Stimulated activated CD4-positive, alpha-beta T cell treated with anti-CD3 and anti-CD28 coated beads, Interleukin-4, amount 100 ng/mL, for 48 hours (primary cell): Measurements from ENCODE around the gene RAMP1.
"Not testable (repeated sequence)": the region's sequence is repeated elsewhere in the genome, so short reads cannot be mapped to it uniquely, and the experiment has no call there.

Experiments
- DNase-seq, 2 donors: peaks; one replicate each; pipeline ENCODE4 v3.0.0-alpha.2; 2020; ENCODE audit warnings: low read depth in 2 of 2

RAMP1 gene

DNA sequence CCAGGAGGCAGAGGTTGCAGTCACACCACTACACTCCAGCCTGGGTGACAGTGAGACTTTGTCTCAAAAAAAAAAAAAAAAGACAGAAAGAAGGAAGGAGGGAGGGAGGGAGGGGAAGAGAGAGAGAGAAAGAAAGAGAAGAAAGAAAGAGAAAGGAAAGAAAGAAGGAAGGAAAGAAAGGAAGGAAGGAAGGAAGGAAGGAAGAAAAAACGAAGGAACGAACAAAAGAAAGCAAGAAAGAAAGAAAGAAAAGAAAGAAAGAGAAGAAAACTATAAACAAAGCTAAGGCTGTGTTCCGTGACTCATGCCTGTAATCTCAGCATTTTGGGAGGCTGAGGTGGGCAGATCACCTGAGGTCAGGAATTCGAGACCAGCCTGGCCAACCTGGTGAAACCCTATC lies 91.9 kb downstream of the RAMP1 start:
- DNase-seq, result not testable (repeated sequence)

DNA sequence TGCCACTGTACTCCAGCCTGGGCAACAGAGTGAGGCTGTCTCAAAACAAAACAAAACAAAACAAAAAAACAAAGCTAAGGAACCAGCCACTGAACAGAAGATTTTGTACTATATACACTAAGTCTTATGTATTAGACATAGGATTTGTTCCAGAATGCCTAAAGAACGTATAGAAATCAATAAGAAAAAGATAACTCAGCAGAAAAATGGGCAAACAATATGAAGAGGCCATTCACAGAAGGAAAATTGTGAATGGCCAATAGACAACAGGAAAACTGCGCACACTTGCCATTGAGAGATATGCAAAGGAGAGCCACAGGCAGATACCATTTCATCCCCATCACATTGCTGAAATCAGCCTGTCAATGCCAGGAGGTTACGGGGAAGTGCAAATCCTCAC lies 92.5 kb downstream of the RAMP1 start:
- no peak for DNase-seq

DNA sequence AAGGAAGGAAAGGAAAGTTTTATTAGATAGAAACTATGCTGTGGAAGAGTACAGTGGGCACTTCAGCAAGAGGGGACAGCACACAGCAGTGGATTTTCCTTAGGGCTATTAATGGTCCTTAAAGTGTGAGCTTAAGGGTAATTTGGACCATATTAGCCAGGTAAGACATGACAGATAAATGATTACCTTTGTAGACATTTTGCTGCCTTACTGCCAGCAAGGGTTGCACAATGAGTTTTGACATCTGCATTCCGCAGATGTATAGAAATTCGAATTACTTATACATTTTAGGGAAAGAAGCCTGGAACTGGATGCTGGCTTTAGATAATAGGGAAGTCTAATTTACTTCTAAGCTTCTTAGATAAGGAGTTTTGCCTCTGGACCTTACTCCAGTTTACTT lies 93.4 kb downstream of the RAMP1 start:
- no peak for DNase-seq

DNA sequence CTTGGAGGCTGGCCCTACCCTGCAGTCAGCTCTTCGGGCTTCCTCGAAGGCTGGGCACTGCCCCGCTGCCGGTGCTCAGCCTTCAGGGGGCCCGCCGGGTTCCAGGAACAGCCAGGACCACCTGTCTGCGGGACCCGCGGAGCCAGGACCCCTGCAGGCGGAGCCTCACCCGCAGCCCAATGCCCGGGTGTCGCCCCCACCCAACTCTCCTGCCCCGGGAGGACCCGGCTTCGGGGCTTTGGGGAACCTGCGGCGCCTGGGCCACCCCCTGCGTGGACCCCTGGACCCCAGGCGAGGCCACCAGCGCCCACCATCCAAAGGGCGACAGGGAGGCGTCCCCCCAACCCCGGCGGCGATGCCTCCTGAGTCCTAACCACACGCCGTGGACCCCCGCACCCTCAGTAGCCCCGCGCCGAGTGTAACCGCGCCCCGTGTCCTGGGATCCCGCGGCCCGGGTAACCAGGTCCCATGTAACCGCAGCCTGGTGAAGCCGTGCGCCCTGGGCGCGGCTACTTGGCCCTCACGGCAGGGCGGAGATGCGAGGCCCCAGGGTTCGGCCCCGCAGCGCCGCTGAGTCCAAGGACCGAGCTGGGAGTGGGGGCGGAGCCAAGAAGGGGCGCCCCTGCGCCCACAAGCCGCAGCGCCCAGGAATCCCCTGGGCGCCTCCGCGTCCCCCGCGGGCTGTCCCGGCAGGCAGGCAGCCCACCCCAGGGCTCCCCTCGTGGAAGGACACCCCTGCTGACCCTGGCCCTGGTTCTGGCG lies 96.4 kb downstream of the RAMP1 start:
- DNase-seq, result no peak

DNA sequence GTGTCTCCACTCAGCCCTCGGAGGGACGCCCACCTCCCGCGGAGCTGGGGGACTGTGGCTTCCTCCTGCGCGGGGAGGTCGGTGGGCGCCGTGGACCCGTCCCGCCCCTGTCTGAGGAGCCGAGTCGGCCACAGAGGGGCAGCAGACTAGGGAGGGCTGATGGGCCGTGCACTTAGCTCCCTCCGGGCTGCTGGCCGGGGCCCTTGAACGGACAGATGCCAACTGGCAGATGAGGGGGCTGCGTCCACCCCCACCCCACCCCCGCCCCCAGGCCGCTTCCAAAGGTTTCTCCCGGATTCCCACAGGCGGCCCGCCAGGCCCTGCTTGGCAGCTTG lies 96.9 kb downstream of the RAMP1 start:
- DNase-seq, result no peak

DNA sequence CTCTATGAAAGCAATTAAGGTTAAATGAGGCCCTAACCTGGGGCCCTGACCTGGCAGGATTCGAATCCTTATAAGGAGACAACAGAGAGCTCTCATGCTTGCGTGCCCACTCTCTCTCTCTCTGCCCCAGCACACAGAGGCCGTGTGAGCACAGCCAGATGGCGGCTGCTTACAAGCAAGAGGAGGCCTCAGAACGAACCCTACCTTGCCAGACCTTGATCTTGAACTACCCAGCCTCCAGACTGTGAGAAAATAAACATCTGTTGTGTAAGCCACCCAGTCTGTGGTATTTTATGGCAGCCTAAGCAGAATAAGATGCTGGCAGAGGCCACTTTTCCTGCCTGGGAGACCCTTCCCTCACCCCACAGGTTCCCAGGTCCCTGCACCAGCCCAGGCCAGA lies 102.2 kb downstream of the RAMP1 start:
- DNase-seq, result no peak
